ENCODE measurements around the gene GGT7. TPM values are rescaled to one million over a fixed set of nuclear protein-coding genes. Genes with fewer than 3 reads are reported as not detected.
A peak's percentile ranks its signal among the peaks of the same experiment; 100 is the strongest.

The GGT7 gene
- total and polyA plus RNA-seq, 9 of the 15 experiments (the other 6 are each of a cell fraction or from before 2014, with no cell fraction given), result 0.04 to 18.3 (median 5.9) TPM

GRCh38 chr20:34829191-34829590 lies 43.5 kb downstream of the GGT7 start:
- Histone ChIP-seq H2AFZ (ENCODE audit: low read depth, low read length) (peak overlapping the region; percentile 49; the same call in 1 of the 2 replicates), H3K79me2 (ENCODE audit: control insufficient read depth, insufficient read depth, low read length) (peaks cover 12% of the 10 kb centered on the region), H3K27me3 (ENCODE audit: control insufficient read depth in 2 of 2, insufficient read depth in 2 of 2, low read length in 2 of 2) (no peaks in the 10 kb centered on the region), H3K9ac (ENCODE audit: insufficient read depth in 1 of 2, low read depth in 2 of 2, low read length in 2 of 2) (no peak overlapping the region), H3K9me1 (ENCODE audit: control insufficient read depth, insufficient read depth, low read length) (no peaks in the 10 kb centered on the region), H4K20me1 (replicated peaks; ENCODE audit: control insufficient read depth, insufficient read depth, low read length) (peaks cover 7% of the 10 kb centered on the region; the same call in 1 of the 2 replicates), H3K4me2 (ENCODE audit: insufficient read depth, low read length) (no peak overlapping the region), H3K36me3 (ENCODE audit: control insufficient read depth, insufficient read depth, low read length) (no peaks in the 10 kb centered on the region), H3K27ac (ENCODE audit: extremely low read depth, low read depth, low read length) (no peak overlapping the region), H3K4me1 (replicated peaks in 1 of 2; ENCODE audit: control insufficient read depth in 2 of 2, insufficient read depth in 2 of 2, low read length in 2 of 2) (peaks cover 15% of the 10 kb centered on the region in 2 experiments; a peak in 4 of 5 replicates), H3K4me3 (no peak overlapping the region), H3K9me3 (replicated peaks; ENCODE audit: control insufficient read depth, insufficient read depth, low read depth, low read length) (no peaks in the 10 kb centered on the region)
- ChIA-PET POLR2A (no interaction called here), CTCF (ENCODE audit: low intra/inter-chr PET ratio) (no interaction called here)
- TF ChIP-seq ZKSCAN1 (IDR thresholded peaks at IDR 0.05; ENCODE audit: low read depth, low read length) (0 out of 2 replicates have a peak, but pooled peaks have one; percentile 18), CTCF (IDR thresholded peaks at IDR 0.05 in 2 of 3, conservative IDR thresholded peaks at IDR 0.05 in 1 of 3; ENCODE audit: insufficient read depth in 2 of 3, low read depth in 1 of 3, low read length in 3 of 3) (peak in 2 of 3 experiments; percentile 7 to 19; a peak in 1 of 6 replicates)
- TF ChIP-seq, protein P1, sequence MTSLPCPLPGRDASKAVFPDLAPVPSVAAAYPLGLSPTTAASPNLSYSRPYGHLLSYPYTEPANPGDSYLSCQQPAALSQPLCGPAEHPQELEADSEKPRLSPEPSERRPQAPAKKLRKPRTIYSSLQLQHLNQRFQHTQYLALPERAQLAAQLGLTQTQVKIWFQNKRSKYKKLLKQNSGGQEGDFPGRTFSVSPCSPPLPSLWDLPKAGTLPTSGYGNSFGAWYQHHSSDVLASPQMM (CRISPR knock-in tag; IDR thresholded peaks at IDR 0.05), result no peak
- FAIRE-seq (no peak), ATAC-seq (no peak), DNase-seq (ENCODE audit: extremely low read depth in 1 of 4, low spot score in 3 of 4) (peak in 2 of 4 experiments; percentile 17 to 33)
- WGBS (ENCODE audit: insufficient coverage, low coverage, missing lambda C conversion rate), result 22% methylated on average over 3 of the region's 3 CpGs
- in situ Hi-C loops (cut with MboI), result no loop called here
- no TSS peak for BruUV-seq (replicated peaks)
- intact Hi-C loops (cut with micrococcal nuclease), result no loop called here
